T-cell (primary cell): Measurements from ENCODE around the gene ADPRM. TPM values are rescaled to one million over a fixed set of nuclear protein-coding genes. Genes with fewer than 3 reads are reported as not detected.

Experiments
- ATAC-seq, 4 experiments: fragments of 200-7000 bp in 3 of 4; fragments of 150-1000 bp in 1 of 4; cut with Tn5 transposase; replicated peaks in 1 of 4; 1 replicate in 3 of 4; 2 replicates in 1 of 4; pipeline ENCODE4 v1.10.0; 2021; ENCODE audit warnings: moderate library complexity in 3 of 4, mild to moderate bottlenecking in 2 of 4, moderate number of reproducible peaks in 1 of 4
- CTCF ChIA-PET, 2 donors: fragments of 300-600 bp; sonication (Branson Sonifier 250); formaldehyde crosslinking; loops; one replicate each; lab custom pipeline; 2022; ENCODE audit warnings: antibody characterized with exemption in 2 of 2; lab: Charles Lee
- POLR2A ChIA-PET, 2 donors: fragments of 300-600 bp; sonication (Branson Sonifier 250); formaldehyde crosslinking; loops; one replicate each; lab custom pipeline; 2022; ENCODE audit warnings: antibody characterized with exemption in 2 of 2; lab: Charles Lee
- DNase-seq, 35 experiments: peaks; one replicate each; pipeline versions ENCODE4 v3.0.0 to v3.0.0-alpha.2; 2013 to 2023
- H3K27ac ChIP-seq: one replicate; pipeline ENCODE4 v1.5.1; 2013; ENCODE audit warnings: low read length
- H3K27me3 ChIP-seq, 2 experiments: replicated peaks in 1 of 2; 1 replicate in 1 of 2; 2 replicates in 1 of 2; pipeline versions ENCODE4 v1.6.1 to v1.7.0; 2013; ENCODE audit warnings: low read length in 1 of 2, mixed read lengths in 1 of 2; ENCODE audit not compliant: control insufficient read depth in 2 of 2, insufficient read depth in 2 of 2; ENCODE audit errors: extremely low read depth in 1 of 2
- H3K36me3 ChIP-seq, 2 donors: 1 replicate in 1 of 2; 2 replicates in 1 of 2; pipeline versions ENCODE4 v1.6.1 to v1.7.0; 2013; ENCODE audit warnings: low read length in 1 of 2; ENCODE audit not compliant: control insufficient read depth in 2 of 2, insufficient read depth in 1 of 2; ENCODE audit errors: extremely low read depth in 1 of 2
- H3K4me1 ChIP-seq, 2 experiments: 1 replicate in 1 of 2; 2 replicates in 1 of 2; pipeline versions ENCODE4 v1.6.1 to v1.7.0; 2013; ENCODE audit warnings: low read length in 2 of 2, mixed read lengths in 1 of 2; ENCODE audit not compliant: insufficient read depth in 2 of 2, control insufficient read depth in 1 of 2; ENCODE audit errors: extremely low read depth in 1 of 2
- H3K4me3 ChIP-seq, 2 donors: 1 replicate in 1 of 2; 2 replicates in 1 of 2; pipeline versions ENCODE4 v1.5.1 to v1.7.0; 2013; ENCODE audit warnings: mild to moderate bottlenecking in 2 of 2, low read length in 1 of 2, moderate library complexity in 1 of 2; ENCODE audit not compliant: control insufficient read depth in 1 of 2; ENCODE audit errors: extremely low read depth in 1 of 2
- H3K9me3 ChIP-seq: 2 replicates; pipeline ENCODE4 v1.7.0; 2013
- H3K27ac Mint-ChIP-seq, 2 donors: one replicate each; pipeline ENCODE4 v1.8.0; 2020 to 2021; ENCODE audit warnings: mild to moderate bottlenecking in 2 of 2, mixed read lengths in 2 of 2
- H3K27me3 Mint-ChIP-seq, 2 donors: one replicate each; pipeline ENCODE4 v1.8.0; 2021 to 2022; ENCODE audit warnings: mixed read lengths in 2 of 2
- H3K36me3 Mint-ChIP-seq: one replicate; pipeline ENCODE4 v1.8.0; 2021; ENCODE audit warnings: mixed read lengths
- H3K4me1 Mint-ChIP-seq, 3 donors: one replicate each; pipeline ENCODE4 v1.8.0; 2020 to 2022; ENCODE audit warnings: mixed read lengths in 3 of 3, mild to moderate bottlenecking in 1 of 3
- H3K4me3 Mint-ChIP-seq, 3 donors: one replicate each; pipeline ENCODE4 v1.8.0; 2020 to 2022; ENCODE audit warnings: mild to moderate bottlenecking in 3 of 3, mixed read lengths in 3 of 3, moderate library complexity in 3 of 3
- H3K9me3 Mint-ChIP-seq, 3 donors: one replicate each; pipeline ENCODE4 v1.8.0; 2020 to 2022; ENCODE audit warnings: mixed read lengths in 3 of 3
- WGBS: methylation state at CpG from one replicate; pipeline ENCODE4 v1.1.5; 2013; ENCODE audit warnings: missing lambda C conversion rate; ENCODE audit not compliant: insufficient coverage; 5-methylcytosine and 5-hydroxymethylcytosine counted together
- total RNA-seq, 35 experiments: library from RNA in 6 of 35; stranded (reverse) in 6 of 35; fragments of 120-200 nt in 1 of 35; gene quantifications; one replicate each; pipeline versions ENCODE4 v1.2.1 to v1.2.4 and lab custom pipeline; 2013 to 2026

ADPRM gene
- total RNA-seq, 5 donors from 2014 or later (not counting 1 experiment from before 2014, with no cell fraction given), result 22.0 to 46.5 (median 31.7) TPM

- Mint-ChIP-seq H3K9me3 (no peaks in the 10 kb centered on the region), H3K4me3 (no peak overlapping the region), H3K36me3 (no peaks in the 10 kb centered on the region), H3K27me3 (no peaks in the 10 kb centered on the region), H3K27ac (no peak overlapping the region), H3K4me1 (no peaks in the 10 kb centered on the region)
- ChIA-PET POLR2A (no interaction called here), CTCF (interaction anchor here in 1 of 2 donors (0.8 kb wide), 1 partner anchor 91 kb away, joined by 3 read pairs; no protein-coding TSS in a partner anchor)
- no peak overlapping the region for H3K27ac ChIP-seq
- ATAC-seq, result no peak
- DNase-seq, result peak in 3 of 35 experiments; percentile 3 to 22 (median 16)
- no peaks in the 10 kb centered on the region for H3K27me3 ChIP-seq
- H3K4me3 ChIP-seq, result no peak overlapping the region
- no peaks in the 10 kb centered on the region for H3K4me1 ChIP-seq
- H3K36me3 ChIP-seq, result no peaks in the 10 kb centered on the region
- no peaks in the 10 kb centered on the region for H3K9me3 ChIP-seq
- no CpG with 5 or more reads among the region's 2 CpGs for WGBS
Observed at GRCh38 chr17:10754109-10754508, 56.7 kb downstream of the ADPRM start.

GRCh38 chr17:10754861-10755591, 57.6 kb downstream of the ADPRM start:
- H3K9me3 Mint-ChIP-seq, result no peaks in the 10 kb centered on the region
- H3K4me1 Mint-ChIP-seq, result no peaks in the 10 kb centered on the region
- DNase-seq, result no peak
- H3K4me3 Mint-ChIP-seq, result no peak overlapping the region
- H3K4me3 ChIP-seq, result no peak overlapping the region
- H3K27me3 ChIP-seq, result no peaks in the 10 kb centered on the region
- H3K36me3 Mint-ChIP-seq, result no peaks in the 10 kb centered on the region
- no peak overlapping the region for H3K27ac Mint-ChIP-seq
- no peaks in the 10 kb centered on the region for H3K36me3 ChIP-seq
- no peaks in the 10 kb centered on the region for H3K27me3 Mint-ChIP-seq
- POLR2A ChIA-PET, result no interaction called here
- H3K4me1 ChIP-seq, result no peaks in the 10 kb centered on the region
- CTCF ChIA-PET, result interaction anchor here in 1 of 2 donors (0.8 kb wide), 1 partner anchor 90 kb away, joined by 3 read pairs; no protein-coding TSS in a partner anchor
- WGBS, result 68% methylated on average over 8 of the region's 14 CpGs
- no peak for ATAC-seq
- no peak overlapping the region for H3K27ac ChIP-seq
- no peaks in the 10 kb centered on the region for H3K9me3 ChIP-seq

GRCh38 chr17:10755592-10756127, 58.3 kb downstream of the ADPRM start:
- Histone ChIP-seq H3K4me3 (no peak overlapping the region), H3K4me1 (no peaks in the 10 kb centered on the region), H3K27ac (no peak overlapping the region), H3K36me3 (no peaks in the 10 kb centered on the region), H3K27me3 (no peaks in the 10 kb centered on the region), H3K9me3 (no peaks in the 10 kb centered on the region)
- DNase-seq (no peak), ATAC-seq (no peak)
- Mint-ChIP-seq H3K4me3 (no peak overlapping the region), H3K9me3 (no peaks in the 10 kb centered on the region), H3K27me3 (no peaks in the 10 kb centered on the region), H3K27ac (no peak overlapping the region), H3K36me3 (no peaks in the 10 kb centered on the region), H3K4me1 (no peaks in the 10 kb centered on the region)
- 75% methylated on average over 1 of the region's 3 CpGs for WGBS
- POLR2A ChIA-PET, result no interaction called here
- CTCF ChIA-PET, result no interaction called here

GRCh38 chr17:10756185-10756584, 58.8 kb downstream of the ADPRM start:
- Mint-ChIP-seq H3K4me3 (no peak overlapping the region), H3K27ac (no peak overlapping the region)
- CTCF ChIA-PET, result no interaction called here

GRCh38 chr17:10756619-10757018, 59.2 kb downstream of the ADPRM start:
- ChIA-PET CTCF (no interaction called here), POLR2A (no interaction called here)
- Histone ChIP-seq H3K9me3 (no peaks in the 10 kb centered on the region), H3K27ac (no peak overlapping the region), H3K4me1 (no peaks in the 10 kb centered on the region), H3K27me3 (no peaks in the 10 kb centered on the region), H3K36me3 (no peaks in the 10 kb centered on the region), H3K4me3 (no peak overlapping the region)
- Mint-ChIP-seq H3K4me3 (no peak overlapping the region), H3K9me3 (no peaks in the 10 kb centered on the region), H3K36me3 (no peaks in the 10 kb centered on the region), H3K27me3 (no peaks in the 10 kb centered on the region), H3K27ac (no peak overlapping the region), H3K4me1 (no peaks in the 10 kb centered on the region)
- 100% methylated on average over 1 of the region's 2 CpGs for WGBS
- DNase-seq, result no peak
- no peak for ATAC-seq

More at GRCh38 chr17:10756185-10756584, 58.8 kb downstream of the ADPRM start:
- no peaks in the 10 kb centered on the region for H3K36me3 Mint-ChIP-seq
- Histone ChIP-seq H3K4me1 (no peaks in the 10 kb centered on the region), H3K4me3 (no peak overlapping the region), H3K27me3 (no peaks in the 10 kb centered on the region), H3K27ac (no peak overlapping the region), H3K9me3 (no peaks in the 10 kb centered on the region), H3K36me3 (no peaks in the 10 kb centered on the region)
- no CpG with 5 or more reads among the region's 1 CpG for WGBS
- no peak for ATAC-seq
- DNase-seq, result peak in 1 of 35 experiments; percentile 10
- POLR2A ChIA-PET, result no interaction called here
- no peaks in the 10 kb centered on the region for H3K9me3 Mint-ChIP-seq
- no peaks in the 10 kb centered on the region for H3K4me1 Mint-ChIP-seq
- no peaks in the 10 kb centered on the region for H3K27me3 Mint-ChIP-seq

GRCh38 chr17:10757067-10757466, 59.7 kb downstream of the ADPRM start:
- no peaks in the 10 kb centered on the region for H3K4me1 Mint-ChIP-seq
- H3K27ac ChIP-seq, result no peak overlapping the region
- POLR2A ChIA-PET, result no interaction called here
- peaks cover 0 to 2% of the 10 kb centered on the region in 2 experiments for H3K27me3 ChIP-seq
- no peak overlapping the region for H3K27ac Mint-ChIP-seq
- no peak for DNase-seq
- no peaks in the 10 kb centered on the region for H3K4me1 ChIP-seq
- ATAC-seq, result no peak
- 79% methylated on average over 4 of the region's 6 CpGs for WGBS
- CTCF ChIA-PET, result no interaction called here
- no peaks in the 10 kb centered on the region for H3K27me3 Mint-ChIP-seq
- H3K9me3 Mint-ChIP-seq, result no peaks in the 10 kb centered on the region
- H3K4me3 ChIP-seq, result no peak overlapping the region
- no peaks in the 10 kb centered on the region for H3K36me3 Mint-ChIP-seq
- H3K9me3 ChIP-seq, result no peaks in the 10 kb centered on the region
- no peaks in the 10 kb centered on the region for H3K36me3 ChIP-seq
- H3K4me3 Mint-ChIP-seq, result no peak overlapping the region
